NCI-H1105 treated with DMSO at 0.1 percent for 48 hours (cell line): Measurements from ENCODE around the gene ADAMTSL4.
"Not testable (repeated sequence)": the region's sequence is repeated elsewhere in the genome, so short reads cannot be mapped to it uniquely, and the experiment has no call there.

Experiments
- DNase-seq: peaks from one replicate; lab custom pipeline; 2025; lab: John Stamatoyannopoulos, UW

ADAMTSL4 gene

DNA sequence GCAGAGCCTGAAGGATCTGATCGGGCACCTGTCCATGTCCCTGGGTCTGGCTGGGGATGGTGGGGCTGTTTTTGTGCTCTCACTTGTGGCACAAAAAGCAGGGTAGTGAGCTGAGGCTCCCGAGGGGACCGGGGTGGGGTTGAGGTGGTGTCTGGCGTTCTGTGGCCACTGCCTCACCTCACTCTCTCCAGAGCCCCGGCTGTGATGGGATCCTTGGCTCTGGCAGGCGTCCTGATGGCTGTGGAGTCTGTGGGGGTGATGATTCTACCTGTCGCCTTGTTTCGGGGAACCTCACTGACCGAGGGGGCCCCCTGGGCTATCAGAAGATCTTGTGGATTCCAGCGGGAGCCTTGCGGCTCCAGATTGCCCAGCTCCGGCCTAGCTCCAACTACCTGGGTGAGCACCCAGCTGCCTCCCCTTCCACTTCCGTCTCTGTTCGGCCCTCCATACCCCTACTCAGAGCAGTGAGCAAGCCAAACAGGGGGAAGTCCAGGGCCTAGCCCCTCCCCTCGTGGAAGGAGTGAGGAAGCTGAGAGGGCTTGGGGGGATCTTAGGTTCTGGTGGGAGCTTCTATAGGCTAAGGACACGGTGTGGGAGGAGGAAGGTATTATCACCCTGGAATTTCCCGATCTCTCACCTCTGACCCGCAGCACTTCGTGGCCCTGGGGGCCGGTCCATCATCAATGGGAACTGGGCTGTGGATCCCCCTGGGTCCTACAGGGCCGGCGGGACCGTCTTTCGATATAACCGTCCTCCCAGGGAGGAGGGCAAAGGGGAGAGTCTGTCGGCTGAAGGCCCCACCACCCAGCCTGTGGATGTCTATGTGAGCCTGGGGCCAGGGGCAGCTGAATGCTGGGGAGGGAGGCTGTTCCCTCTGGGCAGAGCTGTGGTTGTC, 7.0 kb downstream of the ADAMTSL4 start:
- no peak for DNase-seq

DNA sequence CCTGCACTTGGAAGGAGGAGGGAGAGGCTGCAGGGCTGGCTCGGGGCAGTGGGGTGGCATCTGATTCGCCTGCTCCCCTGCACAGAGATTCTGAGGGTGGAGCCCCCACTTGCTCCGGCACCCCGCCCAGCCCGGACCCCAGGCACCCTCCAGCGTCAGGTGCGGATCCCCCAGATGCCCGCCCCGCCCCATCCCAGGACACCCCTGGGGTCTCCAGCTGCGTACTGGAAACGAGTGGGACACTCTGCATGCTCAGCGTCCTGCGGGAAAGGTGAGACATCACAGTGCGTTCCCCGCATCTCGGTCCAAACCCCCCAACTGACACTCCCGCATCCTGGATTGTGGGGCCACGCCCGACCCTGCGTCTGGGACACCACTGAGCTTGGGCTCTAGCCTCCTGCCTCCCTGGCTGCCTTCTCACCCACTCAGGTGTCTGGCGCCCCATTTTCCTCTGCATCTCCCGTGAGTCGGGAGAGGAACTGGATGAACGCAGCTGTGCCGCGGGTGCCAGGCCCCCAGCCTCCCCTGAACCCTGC, 7.9 kb downstream of the ADAMTSL4 start:
- no peak for DNase-seq

DNA sequence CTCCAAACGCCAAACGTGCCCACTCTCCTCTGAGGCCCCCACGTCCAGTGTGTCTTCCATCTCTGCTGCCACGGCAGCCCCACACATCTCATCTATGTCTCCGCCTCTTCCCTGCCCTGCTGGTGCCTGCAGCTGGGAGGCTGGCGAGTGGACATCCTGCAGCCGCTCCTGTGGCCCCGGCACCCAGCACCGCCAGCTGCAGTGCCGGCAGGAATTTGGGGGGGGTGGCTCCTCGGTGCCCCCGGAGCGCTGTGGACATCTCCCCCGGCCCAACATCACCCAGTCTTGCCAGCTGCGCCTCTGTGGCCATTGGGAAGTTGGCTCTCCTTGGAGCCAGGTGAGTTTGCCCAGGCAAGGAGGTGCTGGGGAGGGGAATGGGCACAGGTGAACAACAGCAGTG, 8.6 kb downstream of the ADAMTSL4 start:
- no peak for DNase-seq

DNA sequence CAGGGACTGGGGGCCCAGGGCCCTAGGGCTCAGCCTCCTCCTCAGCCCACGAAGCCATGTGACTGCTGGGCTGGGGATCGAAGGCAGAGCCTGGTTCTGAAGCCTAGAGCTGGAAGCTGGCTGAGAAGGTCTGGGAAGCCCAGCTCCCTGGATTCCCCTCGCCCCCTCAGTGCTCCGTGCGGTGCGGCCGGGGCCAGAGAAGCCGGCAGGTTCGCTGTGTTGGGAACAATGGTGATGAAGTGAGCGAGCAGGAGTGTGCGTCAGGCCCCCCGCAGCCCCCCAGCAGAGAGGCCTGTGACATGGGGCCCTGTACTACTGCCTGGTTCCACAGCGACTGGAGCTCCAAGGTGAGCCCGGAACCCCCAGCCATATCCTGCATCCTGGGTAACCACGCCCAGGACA, 9.1 kb downstream of the ADAMTSL4 start:
- DNase-seq, result no peak

DNA sequence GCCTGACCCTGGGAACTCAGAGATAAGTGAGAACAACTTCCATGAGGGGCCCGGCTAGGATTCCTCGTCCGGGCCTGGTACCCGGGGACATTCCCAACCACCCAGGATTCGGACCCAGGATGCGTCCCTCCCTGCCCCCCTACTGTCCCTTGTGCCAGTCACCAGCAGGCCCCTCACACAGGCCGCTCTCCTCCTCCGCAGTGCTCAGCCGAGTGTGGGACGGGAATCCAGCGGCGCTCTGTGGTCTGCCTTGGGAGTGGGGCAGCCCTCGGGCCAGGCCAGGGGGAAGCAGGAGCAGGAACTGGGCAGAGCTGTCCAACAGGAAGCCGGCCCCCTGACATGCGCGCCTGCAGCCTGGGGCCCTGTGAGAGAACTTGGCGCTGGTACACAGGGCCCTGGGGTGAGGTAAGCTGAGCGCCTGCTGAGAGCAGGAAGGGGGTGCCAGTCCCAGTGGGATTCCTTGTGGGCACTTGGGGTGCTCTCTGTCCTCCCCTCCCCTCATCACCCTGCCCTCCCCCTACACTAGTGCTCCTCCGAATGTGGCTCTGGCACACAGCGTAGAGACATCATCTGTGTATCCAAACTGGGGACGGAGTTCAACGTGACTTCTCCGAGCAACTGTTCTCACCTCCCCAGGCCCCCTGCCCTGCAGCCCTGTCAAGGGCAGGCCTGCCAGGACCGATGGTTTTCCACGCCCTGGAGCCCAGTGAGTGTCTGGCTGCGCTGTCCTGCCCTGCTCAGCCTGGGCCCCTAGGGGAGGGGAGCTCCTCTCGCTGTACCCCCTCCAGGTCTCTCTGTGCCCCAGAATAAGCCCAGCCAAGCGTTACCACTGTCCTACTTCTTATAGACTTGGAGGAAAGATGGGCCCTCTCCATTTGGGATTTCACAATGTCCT, 9.8 kb downstream of the ADAMTSL4 start:
- DNase-seq, result no peak

DNA sequence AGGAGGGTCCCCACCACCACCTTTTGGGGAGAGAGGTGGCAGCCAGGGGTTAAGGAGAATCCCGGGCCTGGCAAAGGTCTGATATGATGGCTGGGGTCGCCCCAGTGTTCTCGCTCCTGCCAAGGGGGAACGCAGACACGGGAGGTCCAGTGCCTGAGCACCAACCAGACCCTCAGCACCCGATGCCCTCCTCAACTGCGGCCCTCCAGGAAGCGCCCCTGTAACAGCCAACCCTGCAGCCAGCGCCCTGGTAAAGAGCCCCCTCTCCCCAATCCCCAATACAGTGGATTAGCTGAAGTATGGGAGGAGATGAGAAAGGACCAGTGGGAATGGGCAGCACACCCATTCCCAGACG, 10.4 kb downstream of the ADAMTSL4 start:
- no peak for DNase-seq

DNA sequence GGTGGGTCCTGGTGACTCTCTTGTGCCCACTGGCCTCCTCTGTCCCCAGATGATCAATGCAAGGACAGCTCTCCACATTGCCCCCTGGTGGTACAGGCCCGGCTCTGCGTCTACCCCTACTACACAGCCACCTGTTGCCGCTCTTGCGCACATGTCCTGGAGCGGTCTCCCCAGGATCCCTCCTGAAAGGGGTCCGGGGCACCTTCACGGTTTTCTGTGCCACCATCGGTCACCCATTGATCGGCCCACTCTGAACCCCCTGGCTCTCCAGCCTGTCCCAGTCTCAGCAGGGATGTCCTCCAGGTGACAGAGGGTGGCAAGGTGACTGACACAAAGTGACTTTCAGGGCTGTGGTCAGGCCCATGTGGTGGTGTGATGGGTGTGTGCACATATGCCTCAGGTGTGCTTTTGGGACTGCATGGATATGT, 10.8 kb downstream of the ADAMTSL4 start:
- DNase-seq, result peak; percentile 51

DNA sequence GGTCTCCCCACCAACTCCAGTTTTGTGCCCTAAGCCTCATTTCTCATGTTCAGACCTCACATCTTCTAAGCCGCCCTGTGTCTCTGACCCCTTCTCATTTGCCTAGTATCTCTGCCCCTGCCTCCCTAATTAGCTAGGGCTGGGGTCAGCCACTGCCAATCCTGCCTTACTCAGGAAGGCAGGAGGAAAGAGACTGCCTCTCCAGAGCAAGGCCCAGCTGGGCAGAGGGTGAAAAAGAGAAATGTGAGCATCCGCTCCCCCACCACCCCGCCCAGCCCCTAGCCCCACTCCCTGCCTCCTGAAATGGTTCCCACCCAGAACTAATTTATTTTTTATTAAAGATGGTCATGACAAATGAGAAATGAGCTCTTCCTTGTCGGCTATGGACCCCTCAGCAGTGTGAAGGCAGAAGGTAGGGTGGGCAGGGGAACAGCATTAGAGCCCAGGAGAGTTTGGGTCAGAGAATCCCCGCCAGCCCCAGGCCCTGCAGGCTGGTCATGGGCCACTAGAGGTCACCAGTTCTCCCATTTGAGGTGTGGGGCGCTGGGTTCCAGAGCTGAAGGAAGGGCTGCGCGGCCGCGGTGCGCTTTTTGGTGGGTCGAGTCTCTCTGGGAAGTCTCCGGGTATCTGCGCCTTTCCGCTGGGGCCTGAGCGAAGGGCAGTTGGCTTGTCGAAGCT, 11.5 kb downstream of the ADAMTSL4 start:
- DNase-seq, result peak; percentile 83

DNA sequence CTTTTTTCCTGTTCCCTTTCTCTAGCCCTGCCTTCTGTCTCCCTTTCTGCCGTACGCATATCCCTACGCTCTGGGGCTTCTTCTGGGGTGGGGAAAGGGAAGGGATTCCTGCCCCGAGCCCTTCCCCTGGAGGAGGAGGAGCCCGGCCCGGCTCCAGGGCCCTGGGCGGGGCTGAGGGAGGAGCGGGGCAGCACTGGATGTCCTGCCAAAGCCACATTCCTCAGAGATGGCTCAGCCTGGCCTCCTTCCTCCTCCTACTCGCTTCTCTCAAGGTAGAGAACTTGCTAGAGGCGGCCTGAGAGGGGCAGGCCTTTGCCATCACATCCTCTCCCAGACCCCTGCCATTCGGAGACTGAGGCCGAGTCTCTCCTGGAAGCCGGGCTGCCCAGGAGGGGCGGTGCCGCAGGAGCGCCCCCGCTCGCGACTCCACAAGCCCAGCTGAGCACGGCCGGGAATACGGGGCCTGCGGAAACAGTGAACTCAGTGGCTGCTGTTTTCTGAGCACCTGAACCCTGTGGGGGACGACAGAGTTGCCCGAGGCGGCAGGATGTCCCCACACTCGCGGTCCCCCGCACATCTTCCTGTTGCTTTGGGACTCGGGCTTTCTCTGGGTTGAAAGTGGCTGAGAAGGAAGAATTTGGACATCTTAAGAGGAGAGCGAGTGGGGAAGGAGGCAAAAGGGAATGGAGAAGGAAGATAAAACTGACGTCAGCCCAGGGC, 12.2 kb downstream of the ADAMTSL4 start:
- peak; percentile 83 for DNase-seq

DNA sequence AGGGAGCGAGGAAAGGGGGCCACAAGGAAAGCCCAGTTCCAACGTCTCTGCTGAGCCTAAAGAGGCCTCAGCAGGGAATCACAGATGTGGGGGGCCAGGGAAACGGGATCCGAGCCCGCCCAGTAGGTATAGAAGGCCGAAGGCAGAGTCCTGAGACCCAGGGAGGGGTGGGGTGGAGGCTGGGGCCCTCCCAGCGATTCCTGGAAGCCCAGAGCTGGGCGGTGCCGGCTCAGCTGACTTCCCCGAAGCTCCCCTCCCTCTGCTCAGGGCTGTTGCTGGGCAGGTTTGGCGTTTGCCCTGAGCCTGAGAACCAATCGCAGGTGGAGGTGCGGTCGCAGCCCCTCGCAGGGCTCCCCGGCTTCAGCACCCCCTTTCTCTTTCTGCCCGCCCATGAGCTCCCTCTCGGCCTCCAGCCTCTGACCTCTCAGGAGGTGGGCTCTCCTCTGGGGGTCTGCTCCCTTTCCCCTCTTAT, 12.8 kb downstream of the ADAMTSL4 start:
- peak; percentile 68 for DNase-seq

DNA sequence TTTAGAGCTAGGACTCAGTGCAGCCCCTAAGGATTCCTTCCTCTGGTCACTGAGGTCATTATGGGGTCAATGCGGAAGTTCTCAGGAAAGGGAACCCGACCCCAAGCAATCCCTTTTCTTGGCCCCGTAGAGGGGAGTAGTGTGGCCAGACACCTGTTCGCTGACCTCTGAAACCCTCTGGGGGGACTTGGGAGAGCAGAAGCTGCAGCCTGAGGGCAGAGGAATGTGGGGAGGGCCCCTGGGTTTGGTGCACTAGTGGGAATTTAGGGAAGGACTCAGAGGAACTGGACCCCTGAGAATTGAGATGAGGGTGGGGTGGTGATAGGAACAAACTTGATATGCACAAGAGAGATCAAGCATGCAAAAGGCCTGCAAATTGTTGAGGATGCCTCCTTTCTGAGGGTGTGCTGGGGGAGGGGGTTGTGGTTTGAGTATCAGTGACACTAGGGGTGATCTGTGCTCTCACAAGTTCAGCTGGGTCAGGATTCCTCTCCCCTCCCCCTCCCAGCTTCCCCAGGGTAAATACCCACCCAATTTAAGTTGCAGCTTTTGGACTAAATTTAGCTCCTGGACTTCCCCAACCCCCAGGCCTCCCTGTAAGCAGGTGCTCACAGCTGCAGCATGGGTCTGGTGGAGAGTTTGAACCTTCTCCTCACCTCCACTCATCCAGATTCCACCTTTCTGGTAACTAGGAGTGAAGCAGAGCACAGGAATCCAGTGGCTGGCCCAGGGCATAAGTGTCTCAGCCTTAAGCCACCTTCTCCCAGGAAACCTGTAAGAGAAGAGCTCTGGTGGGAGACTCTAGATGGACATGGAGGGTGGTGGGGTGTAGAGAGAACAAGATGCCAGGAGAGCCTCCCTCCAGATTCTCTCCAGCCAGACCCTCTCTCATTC, 13.5 kb downstream of the ADAMTSL4 start:
- DNase-seq, result no peak

DNA sequence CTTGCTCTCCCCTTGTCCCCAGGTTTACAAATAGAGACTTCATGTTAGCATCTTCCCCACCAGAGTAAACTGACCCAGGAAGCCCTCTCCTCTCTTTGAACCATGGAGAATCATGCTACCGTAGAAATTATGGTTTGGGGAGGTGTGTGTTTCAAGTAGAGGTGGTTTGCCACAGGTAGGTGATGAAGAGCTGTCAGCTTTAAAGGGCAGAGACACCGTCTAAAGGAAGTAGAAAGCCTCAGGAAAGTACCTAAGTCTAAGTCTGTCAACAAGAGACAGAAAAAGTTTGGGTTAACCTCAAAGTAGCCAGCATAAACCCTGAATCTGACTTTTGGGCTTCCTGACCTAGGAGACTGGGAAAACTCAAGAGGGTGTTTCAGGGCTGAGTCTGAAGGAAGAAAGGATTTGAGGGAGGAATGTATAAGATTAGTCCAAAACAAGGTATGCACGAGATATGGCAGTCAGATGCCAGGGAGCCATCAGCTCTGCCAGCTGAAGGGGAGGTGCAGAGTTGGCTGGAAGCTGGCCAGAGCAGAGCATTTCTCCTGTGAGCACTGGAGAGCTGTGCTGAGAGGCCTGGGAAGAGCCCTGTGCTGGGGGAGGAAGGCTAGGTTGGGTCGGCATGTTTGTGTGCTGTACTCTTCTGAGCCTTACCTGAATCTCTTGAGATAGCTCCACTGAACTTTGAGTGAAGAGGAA, 14.3 kb downstream of the ADAMTSL4 start:
- DNase-seq, result peak; percentile 39

DNA sequence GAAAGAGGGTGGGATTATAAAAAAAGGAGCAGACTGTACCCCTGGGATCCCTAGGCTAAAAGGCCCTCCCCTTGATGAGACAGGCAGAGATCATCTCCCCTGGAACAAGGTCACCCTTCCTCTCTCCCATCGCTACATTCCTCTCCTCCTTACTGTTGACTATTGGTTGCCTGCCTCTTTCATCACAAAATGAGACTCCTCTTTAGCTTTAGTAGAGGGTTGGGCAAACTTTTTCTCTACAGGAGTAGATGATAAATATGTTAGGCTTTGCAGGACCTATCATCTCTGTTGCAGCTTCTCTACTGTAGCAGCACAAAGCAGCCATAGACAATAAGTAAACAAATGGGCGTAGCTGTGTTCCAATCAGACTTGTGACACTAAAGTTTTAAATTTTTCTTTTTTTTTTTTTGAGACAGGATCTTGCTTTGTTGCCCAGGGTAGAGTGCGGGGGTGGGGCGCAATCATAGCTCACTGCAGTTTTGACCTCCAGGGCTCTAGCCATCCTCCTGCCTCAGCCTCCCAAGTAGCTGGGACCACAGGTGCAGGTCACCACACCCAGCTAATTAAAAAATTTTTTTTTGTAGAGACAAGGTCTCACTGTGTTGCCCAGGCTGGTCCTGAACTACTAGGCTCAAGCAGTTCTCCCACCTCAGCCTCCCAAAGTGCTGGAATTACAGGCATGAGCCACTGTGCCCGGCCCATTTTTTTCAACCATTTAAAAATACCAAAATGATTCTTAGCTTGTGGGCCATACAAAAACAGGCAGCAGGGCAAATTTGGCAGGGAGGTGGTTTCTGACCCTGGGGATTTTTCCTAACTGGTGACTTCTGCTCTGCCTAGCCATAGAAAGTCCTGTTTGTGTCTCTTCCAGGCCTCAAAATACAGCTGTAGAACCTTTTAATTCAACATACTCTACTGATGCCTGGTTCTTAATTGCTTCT, 15.1 kb downstream of the ADAMTSL4 start:
- no peak for DNase-seq

DNA sequence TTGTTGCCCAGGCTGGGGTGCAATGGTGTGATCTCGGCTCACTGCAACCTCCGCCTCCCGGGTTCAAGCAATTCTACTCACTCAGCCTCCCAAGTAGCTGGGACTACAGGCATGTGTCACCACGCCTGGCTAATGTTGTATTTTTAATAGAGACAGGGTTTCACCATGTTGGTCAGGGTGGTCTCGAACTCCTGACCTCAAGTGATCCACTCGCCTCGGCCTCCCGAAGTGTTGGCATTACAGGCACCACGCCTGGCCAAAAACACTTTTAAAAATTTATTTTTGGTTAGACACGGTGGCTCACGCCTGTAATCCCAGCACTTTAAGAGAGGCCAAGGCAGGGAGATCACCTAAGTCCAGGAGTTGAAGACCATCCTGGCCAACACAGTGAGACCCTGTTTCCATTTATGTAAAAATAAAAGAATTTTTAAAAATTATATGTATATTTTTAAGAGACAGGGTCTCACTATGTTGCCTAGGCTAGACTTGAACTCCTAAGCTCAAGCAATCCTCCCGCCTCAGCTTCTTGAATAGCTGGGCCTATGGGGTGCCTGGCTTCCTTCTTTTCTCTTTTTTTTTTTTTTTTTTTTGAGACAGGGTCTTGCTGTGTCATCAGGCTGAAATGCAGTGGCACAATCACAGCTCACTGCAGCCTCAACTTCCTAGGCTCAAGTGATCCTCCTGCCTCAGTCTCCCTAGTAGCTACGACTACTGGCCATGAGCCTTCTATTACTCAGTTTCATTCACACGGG, 16.2 kb downstream of the ADAMTSL4 start:
- DNase-seq, result not testable (repeated sequence)

DNA sequence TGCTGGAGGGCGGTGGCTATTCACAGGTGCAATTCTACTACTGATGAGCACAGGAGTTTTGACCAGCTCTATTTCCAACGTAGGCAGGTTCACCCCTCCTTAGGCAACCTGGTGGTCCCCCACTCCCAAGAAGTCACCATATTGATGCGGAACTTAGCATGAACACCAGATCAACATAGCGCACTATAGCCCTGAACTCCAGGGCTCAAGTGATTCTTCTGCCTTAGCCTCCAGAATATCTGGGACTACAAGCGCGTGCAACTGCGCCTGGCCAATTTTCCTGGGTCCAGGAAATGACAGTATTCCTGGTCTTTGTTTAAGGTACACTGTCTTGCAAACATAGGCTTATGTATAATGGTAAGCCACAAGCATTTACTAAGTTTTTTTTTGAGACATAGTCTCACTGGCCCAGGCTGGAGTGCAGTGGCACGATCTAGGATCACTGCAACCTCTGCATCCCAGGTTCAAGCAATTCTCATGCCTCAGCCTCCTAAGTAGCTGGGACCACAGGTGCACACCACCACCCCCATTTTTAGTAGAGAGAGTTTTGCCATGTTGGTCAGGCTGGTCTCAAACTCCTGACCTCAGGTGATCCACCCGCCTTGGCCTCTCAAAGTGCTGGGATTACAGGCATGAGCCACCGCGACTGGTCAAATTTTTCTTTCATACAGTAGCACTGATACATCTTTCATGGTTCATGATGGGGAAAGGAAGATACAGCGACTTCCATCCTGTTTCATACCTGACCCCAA, 17.6 kb downstream of the ADAMTSL4 start:
- DNase-seq, result no peak

DNA sequence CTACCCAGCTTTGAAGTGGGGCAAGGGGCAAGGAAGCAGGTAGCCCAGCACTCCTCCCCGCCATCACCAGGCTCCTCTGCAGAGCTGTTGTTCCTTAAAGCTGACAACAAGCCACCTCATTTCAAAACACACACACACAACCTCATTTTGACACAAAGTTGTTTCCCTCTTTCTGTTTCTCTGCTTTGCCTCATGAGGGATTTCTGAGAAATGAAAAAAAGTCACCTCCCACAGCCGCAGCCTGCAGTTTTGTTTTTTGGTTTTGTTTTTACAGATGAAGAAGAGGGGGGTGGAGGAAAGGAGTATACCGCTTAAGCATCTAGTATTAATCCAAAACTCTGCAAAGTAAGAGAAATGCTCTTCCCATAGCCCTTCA, 18.1 kb downstream of the ADAMTSL4 start:
- DNase-seq, result no peak
